Fibroblast of mammary gland (primary cell): ENCODE measurements around the gene LHPP.

Experiments
- DNase-seq: peaks from one replicate; pipeline ENCODE4 v3.0.0-alpha.2; 2010; ENCODE audit warnings: low read depth
- H3K4me3 ChIP-seq: 2 replicates; pipeline ENCODE4 v1.5.1; 2011; ENCODE audit warnings: low read depth, mild to moderate bottlenecking, low read length, moderate library complexity; ENCODE audit not compliant: control insufficient read depth
- TF ChIP-seq, protein P1 (sequence below): conservative IDR thresholded peaks from 2 replicates; pipeline ENCODE4 v1.5.1; 2011; ENCODE audit warnings: low read depth, low read length, inconsistent platforms; ENCODE audit not compliant: control insufficient read depth, insufficient read depth

Gene LHPP

DNA sequence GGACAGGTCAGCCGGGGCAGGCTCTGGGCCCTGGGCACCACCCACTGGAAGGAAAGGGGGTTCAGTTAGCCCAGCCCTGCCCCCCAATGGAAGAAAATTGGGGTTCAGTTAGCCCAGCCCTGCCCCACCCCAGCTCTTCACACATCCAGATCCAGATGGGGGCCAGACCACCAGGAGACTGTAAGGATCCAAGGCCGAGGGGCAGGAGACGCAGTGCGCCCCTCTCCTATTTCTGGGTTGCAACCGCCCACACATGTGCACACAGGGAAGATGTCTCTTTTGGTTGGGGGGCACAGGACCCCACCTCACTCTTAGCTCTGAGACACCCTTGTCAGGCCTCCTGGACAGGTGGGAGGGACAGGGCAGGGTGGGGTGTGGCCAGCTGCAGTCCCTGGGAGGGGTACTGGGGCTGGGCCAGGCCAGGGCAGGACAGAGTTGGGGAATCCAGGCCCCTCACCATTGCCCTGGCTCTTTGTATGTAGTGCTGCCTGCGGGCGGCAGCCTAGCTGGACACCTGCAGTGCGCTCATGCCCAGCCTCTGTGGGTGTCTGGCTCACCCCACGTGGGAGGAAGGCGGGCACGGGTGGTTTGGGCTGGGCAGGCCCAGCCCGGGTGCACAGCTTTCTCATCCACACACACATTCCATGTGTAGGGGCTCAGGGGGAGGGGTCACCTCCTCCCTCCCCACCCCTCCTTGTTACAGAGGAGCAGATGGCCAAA is 141.2 kb downstream of the LHPP start:
- H3K4me3 ChIP-seq = no peak overlapping the region
- DNase-seq = no peak
- TF ChIP-seq, protein P1, sequence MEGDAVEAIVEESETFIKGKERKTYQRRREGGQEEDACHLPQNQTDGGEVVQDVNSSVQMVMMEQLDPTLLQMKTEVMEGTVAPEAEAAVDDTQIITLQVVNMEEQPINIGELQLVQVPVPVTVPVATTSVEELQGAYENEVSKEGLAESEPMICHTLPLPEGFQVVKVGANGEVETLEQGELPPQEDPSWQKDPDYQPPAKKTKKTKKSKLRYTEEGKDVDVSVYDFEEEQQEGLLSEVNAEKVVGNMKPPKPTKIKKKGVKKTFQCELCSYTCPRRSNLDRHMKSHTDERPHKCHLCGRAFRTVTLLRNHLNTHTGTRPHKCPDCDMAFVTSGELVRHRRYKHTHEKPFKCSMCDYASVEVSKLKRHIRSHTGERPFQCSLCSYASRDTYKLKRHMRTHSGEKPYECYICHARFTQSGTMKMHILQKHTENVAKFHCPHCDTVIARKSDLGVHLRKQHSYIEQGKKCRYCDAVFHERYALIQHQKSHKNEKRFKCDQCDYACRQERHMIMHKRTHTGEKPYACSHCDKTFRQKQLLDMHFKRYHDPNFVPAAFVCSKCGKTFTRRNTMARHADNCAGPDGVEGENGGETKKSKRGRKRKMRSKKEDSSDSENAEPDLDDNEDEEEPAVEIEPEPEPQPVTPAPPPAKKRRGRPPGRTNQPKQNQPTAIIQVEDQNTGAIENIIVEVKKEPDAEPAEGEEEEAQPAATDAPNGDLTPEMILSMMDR = no peak

DNA sequence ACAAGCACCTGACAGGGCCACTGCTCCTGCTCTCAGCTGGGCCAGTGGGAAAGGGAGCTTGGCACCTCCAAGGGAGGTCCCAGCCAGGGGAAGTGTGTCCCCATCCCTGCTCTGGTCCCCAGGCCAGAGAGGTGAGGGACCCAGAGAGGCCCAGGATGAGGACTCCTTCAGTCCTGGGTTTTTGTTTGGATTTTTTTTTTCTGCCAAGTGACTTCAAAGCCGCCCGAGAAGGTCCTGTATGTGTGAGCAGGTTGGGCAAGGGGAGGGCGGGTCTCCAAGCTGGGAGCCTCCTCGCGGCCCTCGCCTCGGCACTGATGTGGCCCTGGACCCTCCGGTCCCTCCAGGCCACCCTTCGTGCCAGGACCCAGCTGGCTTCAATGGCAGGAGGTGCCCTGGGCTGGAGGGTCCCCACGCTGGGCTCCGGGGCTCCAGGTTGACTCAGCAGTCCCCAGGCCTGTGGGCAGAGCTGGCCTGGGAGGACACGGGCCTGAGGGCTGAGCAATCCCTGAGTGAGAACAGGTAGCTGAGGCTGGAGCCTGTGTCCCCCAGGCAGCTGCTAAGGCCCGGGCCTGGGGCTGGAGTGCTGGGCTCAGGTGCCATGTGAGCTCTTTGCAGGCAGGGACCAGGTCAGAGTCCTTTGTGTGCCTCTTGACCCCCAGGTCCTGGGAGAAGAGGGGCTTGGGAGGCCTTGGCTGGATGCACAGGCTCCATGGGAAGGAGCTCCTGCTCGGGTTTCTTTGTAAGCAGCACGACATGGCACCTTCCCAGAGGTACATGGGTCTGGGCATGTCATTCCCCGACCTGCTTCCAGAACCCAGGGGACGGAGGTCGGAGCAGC is 142.0 kb downstream of the LHPP start:
- no peak for DNase-seq
- TF ChIP-seq, protein P1 = no peak
- no peak overlapping the region for H3K4me3 ChIP-seq

DNA sequence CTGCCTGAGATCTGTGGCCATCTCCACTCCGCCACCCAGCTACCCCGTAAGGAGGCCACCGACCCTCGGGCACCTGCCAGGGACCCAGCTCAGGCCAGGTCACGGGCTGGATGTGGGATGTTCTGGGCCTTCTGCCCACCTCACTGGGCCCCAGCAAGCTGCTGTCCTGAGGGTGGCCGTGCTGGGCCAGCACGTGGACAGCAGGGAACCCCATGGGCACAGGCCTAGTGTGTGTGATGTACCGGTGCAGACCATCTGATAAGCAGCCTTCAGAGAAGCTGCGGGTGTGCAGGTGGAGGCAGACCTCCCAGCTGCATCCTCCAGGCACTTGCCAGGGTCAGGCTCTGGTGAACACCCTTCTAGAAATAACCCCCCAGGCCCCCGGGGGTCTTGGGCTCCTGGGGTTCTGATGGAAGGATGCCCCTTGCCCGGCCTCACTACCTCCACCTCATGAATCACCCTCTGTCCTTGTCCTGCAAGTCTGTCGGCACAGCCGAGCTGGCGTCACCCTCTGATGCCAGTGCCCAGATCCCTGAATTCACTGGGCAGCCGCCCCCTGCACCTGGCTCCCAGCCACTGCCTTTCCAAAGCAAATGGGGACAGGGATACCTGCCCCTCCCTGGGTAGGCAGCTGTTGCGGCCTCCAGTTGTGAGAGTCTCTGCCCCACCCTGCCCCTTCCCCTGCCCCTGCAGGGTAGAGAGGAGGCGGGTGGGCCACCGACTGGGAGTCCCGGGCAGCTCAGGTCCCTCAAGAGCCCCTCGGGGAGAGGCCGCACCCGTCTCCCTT is 142.8 kb downstream of the LHPP start:
- no peak overlapping the region for H3K4me3 ChIP-seq
- DNase-seq = no peak
- TF ChIP-seq, protein P1 = no peak

DNA sequence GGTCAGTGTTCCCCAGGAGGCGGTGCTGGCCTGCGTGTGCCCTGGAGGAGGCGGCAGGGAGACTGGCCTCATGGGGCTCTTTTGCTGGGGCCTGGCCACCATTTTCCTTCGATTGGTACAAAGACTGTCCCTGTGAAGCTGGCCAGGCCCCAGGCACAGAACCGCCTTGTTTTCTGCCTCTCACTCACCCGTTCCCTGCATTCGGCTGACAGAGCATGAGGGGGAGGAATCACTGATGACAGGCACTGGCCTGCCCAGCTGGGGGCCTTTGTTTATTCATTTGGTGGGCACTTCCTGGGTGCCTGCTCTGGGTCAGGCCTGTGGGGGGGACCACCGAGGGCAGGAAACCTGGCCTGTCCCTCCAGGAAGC is 143.4 kb downstream of the LHPP start:
- TF ChIP-seq, protein P1 = no peak
- no peak overlapping the region for H3K4me3 ChIP-seq
- no peak for DNase-seq

DNA sequence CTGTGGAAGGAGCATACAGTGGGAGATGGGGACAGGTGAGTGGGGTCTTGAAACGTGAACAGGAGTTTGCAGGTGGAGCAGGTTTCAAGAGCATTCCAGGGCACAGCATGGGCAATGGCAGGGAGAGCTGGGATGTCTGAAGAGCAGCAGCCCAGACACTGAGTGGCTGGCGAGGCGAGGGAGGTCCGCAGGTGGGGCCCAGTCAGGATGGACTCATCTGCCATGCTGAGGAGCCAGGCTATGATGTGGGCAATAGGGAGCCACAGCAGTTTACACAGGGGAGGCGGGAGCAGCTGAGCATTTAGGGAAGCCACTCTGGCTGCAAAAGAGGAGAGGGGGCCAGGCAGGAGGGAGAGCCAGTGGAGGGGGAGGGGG is 143.8 kb downstream of the LHPP start:
- DNase-seq = no peak
- TF ChIP-seq, protein P1 = no peak
- no peak overlapping the region for H3K4me3 ChIP-seq

DNA sequence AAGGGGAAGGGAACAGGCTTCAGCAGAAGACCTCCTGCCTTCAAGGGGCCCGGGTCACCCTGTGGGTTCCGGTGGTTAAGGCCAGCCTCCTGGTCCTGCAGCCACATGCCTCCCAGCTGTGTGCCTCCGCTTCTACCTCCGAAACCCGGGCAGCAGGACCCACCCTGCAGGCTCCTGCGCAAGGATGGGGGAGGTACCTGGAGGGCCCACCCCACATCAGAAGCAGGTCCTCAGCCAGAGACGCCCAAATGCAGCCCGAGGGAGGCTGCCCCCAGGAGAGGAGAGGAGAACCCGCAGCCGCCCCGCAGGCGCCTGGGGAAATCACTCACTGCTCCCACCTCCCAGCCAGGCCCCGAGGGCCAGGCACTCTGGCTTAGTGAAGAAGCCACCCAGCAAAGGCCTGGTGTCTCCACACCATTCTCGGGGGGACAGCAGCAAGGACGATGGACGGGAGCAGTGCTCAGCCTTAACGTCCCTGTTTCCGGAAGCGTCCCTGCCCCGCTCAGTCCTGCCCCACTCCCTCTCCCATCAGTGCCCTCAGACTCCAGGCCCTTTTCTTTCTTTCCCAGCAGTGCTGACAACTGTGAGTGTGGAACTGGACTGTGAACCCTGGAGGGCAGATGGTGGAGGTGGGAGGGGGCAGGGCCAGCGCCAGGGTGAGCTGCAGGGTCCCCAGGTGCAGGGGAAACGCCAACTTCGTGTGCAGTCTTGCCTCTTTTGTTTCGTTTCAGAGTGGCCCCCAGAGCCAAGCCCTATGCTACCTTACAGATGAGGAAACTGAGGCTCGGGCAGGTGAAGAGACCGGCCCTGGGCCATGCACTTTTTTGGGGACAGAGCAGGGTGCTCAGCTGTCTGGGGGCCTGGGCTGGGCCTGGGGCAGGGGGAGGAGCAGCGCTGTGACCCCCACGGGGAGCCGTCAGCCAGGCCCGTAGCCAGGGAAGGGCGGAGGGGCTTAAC is 144.5 kb downstream of the LHPP start:
- TF ChIP-seq, protein P1 = no peak
- H3K4me3 ChIP-seq = no peak overlapping the region
- no peak for DNase-seq
